ENCODE measurements around the gene TSSK6.
A peak's percentile ranks its signal among the peaks of the same experiment; 100 is the strongest.

Gene TSSK6

GRCh38 chr19:19487950-19488874 is 27.1 kb downstream of the TSSK6 start:
- Histone ChIP-seq H3K9me3 (ENCODE audit: control insufficient read depth in 5 of 5, low read length in 5 of 5) (no peaks in the 10 kb centered on the region), H3K36me3 (ENCODE audit: control insufficient read depth in 5 of 5, insufficient read depth in 5 of 5, low read length in 5 of 5) (peaks cover 0 to 38% (median 18%) of the 10 kb centered on the region in 5 donors), H3K9ac (ENCODE audit: low read length in 5 of 5) (peak overlapping the region in 3 of 5 donors; percentile 38 to 71 (median 51)), H3K27me3 (ENCODE audit: control insufficient read depth in 5 of 5, insufficient read depth in 4 of 5, low read length in 5 of 5) (no peaks in the 10 kb centered on the region), H3K27ac (ENCODE audit: low read depth, low read length) (peak overlapping the region; percentile 94), H3K4me1 (ENCODE audit: control insufficient read depth in 5 of 5, insufficient read depth in 5 of 5, low read length in 5 of 5) (peaks cover 17 to 46% (median 39%) of the 10 kb centered on the region in 5 donors), H3K4me3 (ENCODE audit: low read depth in 1 of 5, low read length in 5 of 5) (peak overlapping the region in 2 of 5 donors; percentile 53 to 55)

DNA sequence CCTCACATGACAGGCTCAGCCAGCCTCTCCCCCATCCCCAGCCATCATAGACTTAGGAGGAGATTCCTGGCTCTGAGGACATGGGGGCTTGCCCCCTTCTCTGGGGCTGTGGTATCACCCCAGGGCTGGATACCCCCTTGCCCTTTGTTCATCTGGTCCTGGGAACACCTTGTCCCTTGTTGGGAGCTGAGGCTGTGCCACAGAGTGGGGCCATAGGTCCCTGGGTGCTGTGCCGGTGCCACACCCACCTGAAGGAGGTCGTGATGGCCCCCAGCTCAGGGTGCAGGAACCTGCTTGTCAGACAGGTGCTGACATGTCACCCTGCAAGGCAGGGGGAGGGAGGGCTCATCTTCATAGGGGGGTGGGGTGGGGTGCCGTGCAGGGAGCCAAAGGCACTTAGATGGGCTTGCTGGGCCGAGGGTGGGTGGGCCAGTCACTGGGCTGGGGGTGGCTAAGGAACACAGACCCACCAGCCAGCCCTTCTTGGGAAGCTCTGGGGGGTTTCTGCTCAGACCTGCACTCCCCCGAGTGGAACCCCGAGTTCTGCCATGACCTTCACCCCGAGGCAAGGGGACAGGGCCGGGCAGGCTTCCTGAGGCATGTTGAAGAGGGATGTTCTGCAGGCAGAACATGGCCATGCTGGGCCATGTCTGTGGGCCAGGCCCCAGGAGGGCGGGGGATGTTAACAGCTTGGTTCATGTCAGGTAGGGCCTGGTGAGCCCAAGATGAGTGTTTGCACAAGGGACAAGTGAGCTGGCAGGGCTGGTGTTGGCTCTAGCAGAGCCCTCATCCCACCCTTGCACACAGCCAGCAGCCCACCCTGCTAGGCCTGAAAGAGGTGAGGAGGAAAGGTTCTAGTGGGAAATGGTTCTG is 28.0 kb downstream of the TSSK6 start:
- Histone ChIP-seq H3K36me3 (ENCODE audit: control insufficient read depth in 5 of 5, insufficient read depth in 5 of 5, low read length in 5 of 5) (peaks cover 0 to 38% (median 17%) of the 10 kb centered on the region in 5 donors), H3K27me3 (ENCODE audit: control insufficient read depth in 5 of 5, insufficient read depth in 4 of 5, low read length in 5 of 5) (no peaks in the 10 kb centered on the region), H3K27ac (ENCODE audit: low read depth, low read length) (peak overlapping the region; percentile 94), H3K4me1 (ENCODE audit: control insufficient read depth in 5 of 5, insufficient read depth in 5 of 5, low read length in 5 of 5) (peaks cover 17 to 46% (median 39%) of the 10 kb centered on the region in 5 donors), H3K4me3 (ENCODE audit: low read depth in 1 of 5, low read length in 5 of 5) (no peak overlapping the region), H3K9ac (ENCODE audit: low read length in 5 of 5) (peak overlapping the region in 2 of 5 donors; percentile 20 to 71), H3K9me3 (ENCODE audit: control insufficient read depth in 5 of 5, low read length in 5 of 5) (no peaks in the 10 kb centered on the region)

GRCh38 chr19:19486343-19487076 is 28.8 kb downstream of the TSSK6 start:
- Histone ChIP-seq H3K9me3 (ENCODE audit: control insufficient read depth in 5 of 5, low read length in 5 of 5) (no peaks in the 10 kb centered on the region), H3K27ac (ENCODE audit: low read depth, low read length) (no peak overlapping the region), H3K36me3 (ENCODE audit: control insufficient read depth in 5 of 5, insufficient read depth in 5 of 5, low read length in 5 of 5) (peaks cover 0 to 31% (median 13%) of the 10 kb centered on the region in 5 donors), H3K4me3 (ENCODE audit: low read depth in 1 of 5, low read length in 5 of 5) (no peak overlapping the region), H3K4me1 (ENCODE audit: control insufficient read depth in 5 of 5, insufficient read depth in 5 of 5, low read length in 5 of 5) (peaks cover 17 to 46% (median 39%) of the 10 kb centered on the region in 5 donors), H3K27me3 (ENCODE audit: control insufficient read depth in 5 of 5, insufficient read depth in 4 of 5, low read length in 5 of 5) (no peaks in the 10 kb centered on the region), H3K9ac (ENCODE audit: low read length in 5 of 5) (peak overlapping the region in 1 of 5 donors; percentile 20)

DNA sequence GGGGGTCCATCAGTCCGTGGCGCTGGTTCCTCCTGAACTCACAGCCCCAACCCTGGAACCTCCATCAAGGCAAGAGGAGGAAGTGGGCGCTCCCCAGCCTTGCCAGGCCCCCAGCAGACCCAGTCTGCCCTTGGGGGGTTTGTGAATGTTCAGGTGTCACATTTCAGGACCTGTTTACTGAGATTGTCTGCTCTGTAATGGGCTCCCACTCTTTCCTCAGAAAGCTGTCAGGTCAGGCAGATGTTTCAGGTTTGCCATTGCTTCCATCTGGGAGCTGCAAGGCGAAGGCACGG is 29.4 kb downstream of the TSSK6 start:
- peaks cover 17 to 46% (median 39%) of the 10 kb centered on the region in 5 donors for H3K4me1 ChIP-seq (ENCODE audit: control insufficient read depth in 5 of 5, insufficient read depth in 5 of 5, low read length in 5 of 5)
- no peak overlapping the region for H3K4me3 ChIP-seq (ENCODE audit: low read depth in 1 of 5, low read length in 5 of 5)
- H3K9ac ChIP-seq (ENCODE audit: low read length in 5 of 5) = no peak overlapping the region
- no peaks in the 10 kb centered on the region for H3K27me3 ChIP-seq (ENCODE audit: control insufficient read depth in 5 of 5, insufficient read depth in 4 of 5, low read length in 5 of 5)
- peaks cover 0 to 30% (median 9%) of the 10 kb centered on the region in 5 donors for H3K36me3 ChIP-seq (ENCODE audit: control insufficient read depth in 5 of 5, insufficient read depth in 5 of 5, low read length in 5 of 5)
- H3K27ac ChIP-seq (ENCODE audit: low read depth, low read length) = no peak overlapping the region
- no peaks in the 10 kb centered on the region for H3K9me3 ChIP-seq (ENCODE audit: control insufficient read depth in 5 of 5, low read length in 5 of 5)

- Histone ChIP-seq H3K27ac (ENCODE audit: low read depth, low read length) (no peak overlapping the region), H3K36me3 (ENCODE audit: control insufficient read depth in 5 of 5, insufficient read depth in 5 of 5, low read length in 5 of 5) (peaks cover 0 to 34% (median 13%) of the 10 kb centered on the region in 5 donors), H3K27me3 (ENCODE audit: control insufficient read depth in 5 of 5, insufficient read depth in 4 of 5, low read length in 5 of 5) (no peaks in the 10 kb centered on the region), H3K4me3 (ENCODE audit: low read depth in 1 of 5, low read length in 5 of 5) (no peak overlapping the region), H3K9ac (ENCODE audit: low read length in 5 of 5) (no peak overlapping the region), H3K4me1 (ENCODE audit: control insufficient read depth in 5 of 5, insufficient read depth in 5 of 5, low read length in 5 of 5) (peaks cover 15 to 43% (median 35%) of the 10 kb centered on the region in 5 donors), H3K9me3 (ENCODE audit: control insufficient read depth in 5 of 5, low read length in 5 of 5) (no peaks in the 10 kb centered on the region)
Measured at GRCh38 chr19:19485161-19485997, 30.0 kb downstream of the TSSK6 start.

DNA sequence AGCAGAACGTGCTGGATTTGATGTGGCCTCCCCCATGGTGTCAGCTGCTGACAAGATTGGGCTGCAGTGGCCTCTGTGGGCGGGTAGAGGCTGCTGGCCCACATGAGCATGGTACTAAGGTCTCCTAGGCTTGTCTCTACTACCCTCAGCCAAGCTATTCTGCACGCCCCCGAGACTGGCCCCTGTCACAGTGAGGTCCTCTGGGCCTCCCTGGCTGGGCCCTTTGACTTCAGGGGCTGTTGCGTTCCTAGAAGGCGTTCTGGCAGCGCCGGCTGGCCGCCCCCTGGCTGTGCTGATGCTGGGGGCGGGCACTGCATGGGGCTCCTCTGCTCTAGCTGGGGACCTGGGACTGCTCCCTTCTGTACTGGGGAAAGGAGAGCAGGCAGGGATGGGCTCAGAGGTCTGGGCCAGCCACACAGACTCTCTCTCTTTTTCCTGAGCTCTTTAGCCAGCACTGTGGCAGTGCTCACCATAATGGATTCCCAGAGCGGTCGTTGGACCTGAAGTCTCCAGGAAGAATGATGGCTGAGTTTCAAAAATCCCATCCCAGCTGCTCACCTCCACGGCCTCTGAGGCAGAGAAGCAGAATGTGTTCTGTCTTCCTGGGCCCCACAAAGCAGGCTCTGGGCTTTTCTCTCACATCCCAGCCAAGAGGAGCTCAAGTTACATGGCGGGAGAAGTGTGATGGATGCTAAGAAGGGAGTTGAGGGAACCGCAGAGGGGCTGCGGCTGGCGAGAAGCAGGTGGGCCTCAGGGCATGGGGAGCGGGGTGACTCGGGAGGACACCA is 32.3 kb downstream of the TSSK6 start:
- no peak overlapping the region for H3K4me3 ChIP-seq (ENCODE audit: low read depth in 1 of 5, low read length in 5 of 5)
- H3K9ac ChIP-seq (ENCODE audit: low read length in 5 of 5) = no peak overlapping the region
- no peaks in the 10 kb centered on the region for H3K27me3 ChIP-seq (ENCODE audit: control insufficient read depth in 5 of 5, insufficient read depth in 4 of 5, low read length in 5 of 5)
- peaks cover 0 to 37% (median 13%) of the 10 kb centered on the region in 5 donors for H3K36me3 ChIP-seq (ENCODE audit: control insufficient read depth in 5 of 5, insufficient read depth in 5 of 5, low read length in 5 of 5)
- no peaks in the 10 kb centered on the region for H3K9me3 ChIP-seq (ENCODE audit: control insufficient read depth in 5 of 5, low read length in 5 of 5)
- H3K4me1 ChIP-seq (ENCODE audit: control insufficient read depth in 5 of 5, insufficient read depth in 5 of 5, low read length in 5 of 5) = peaks cover 2 to 19% (median 12%) of the 10 kb centered on the region in 5 donors
- no peak overlapping the region for H3K27ac ChIP-seq (ENCODE audit: low read depth, low read length)

DNA sequence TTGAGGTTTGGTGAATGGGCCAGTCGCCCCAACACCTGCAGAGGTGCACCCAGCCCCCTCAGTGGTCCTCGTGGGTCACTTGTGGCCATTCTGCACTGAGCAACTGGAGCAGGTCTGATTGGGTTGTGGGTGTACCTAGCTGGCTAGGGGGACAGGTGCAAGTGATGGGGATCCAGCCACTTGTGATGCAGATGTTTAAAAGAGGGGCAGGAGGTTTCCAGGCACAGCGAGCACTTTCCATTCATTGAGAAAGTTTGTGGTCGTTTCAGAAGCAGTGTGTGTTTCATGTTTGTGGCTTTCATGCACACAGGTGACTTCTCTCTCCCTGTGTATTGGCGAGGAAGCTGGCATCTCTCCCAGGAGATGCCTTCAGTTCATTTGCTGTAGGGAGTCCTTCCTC is 34.7 kb downstream of the TSSK6 start:
- no peaks in the 10 kb centered on the region for H3K27me3 ChIP-seq (ENCODE audit: control insufficient read depth in 5 of 5, insufficient read depth in 4 of 5, low read length in 5 of 5)
- no peak overlapping the region for H3K4me3 ChIP-seq (ENCODE audit: low read depth in 1 of 5, low read length in 5 of 5)
- H3K9ac ChIP-seq (ENCODE audit: low read length in 5 of 5) = no peak overlapping the region
- H3K4me1 ChIP-seq (ENCODE audit: control insufficient read depth in 5 of 5, insufficient read depth in 5 of 5, low read length in 5 of 5) = peaks cover 2 to 20% (median 13%) of the 10 kb centered on the region in 5 donors
- H3K9me3 ChIP-seq (ENCODE audit: control insufficient read depth in 5 of 5, low read length in 5 of 5) = no peaks in the 10 kb centered on the region
- H3K36me3 ChIP-seq (ENCODE audit: control insufficient read depth in 5 of 5, insufficient read depth in 5 of 5, low read length in 5 of 5) = peaks cover 0 to 24% (median 12%) of the 10 kb centered on the region in 5 donors
- H3K27ac ChIP-seq (ENCODE audit: low read depth, low read length) = no peak overlapping the region

DNA sequence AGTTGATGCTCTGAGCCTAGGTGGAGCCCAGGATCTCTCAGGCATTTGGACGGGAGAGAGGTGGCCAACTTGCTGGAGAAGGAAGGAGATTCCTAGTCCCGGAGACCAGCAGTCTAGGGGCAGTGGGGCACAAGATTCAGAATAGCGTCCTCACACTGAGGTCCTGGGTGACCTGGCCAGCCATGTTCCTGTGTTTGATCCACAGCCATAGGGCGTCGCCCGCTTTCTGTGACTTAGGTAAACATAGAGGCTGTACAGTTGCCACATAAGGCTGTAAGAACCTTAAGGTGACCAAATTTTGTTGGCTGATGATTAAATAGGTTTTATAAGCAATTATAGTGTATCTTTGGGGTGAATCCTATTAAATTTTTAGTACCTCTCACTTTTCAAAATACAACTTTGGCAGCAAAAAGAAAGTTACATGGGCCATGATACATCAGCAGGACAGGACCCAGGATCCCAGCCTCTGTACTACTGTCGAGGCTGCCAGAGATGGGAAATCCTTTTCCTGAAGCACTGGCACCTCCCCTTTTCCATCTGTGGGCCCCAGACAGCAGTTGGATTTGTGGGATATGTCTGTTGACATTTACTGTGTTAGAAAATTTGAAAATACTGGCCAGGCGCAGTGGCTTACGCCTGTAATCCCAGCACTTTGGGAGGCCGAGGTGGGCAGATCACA is 37.5 kb downstream of the TSSK6 start:
- Histone ChIP-seq H3K36me3 (ENCODE audit: control insufficient read depth in 5 of 5, insufficient read depth in 5 of 5, low read length in 5 of 5) (peaks cover 0 to 37% (median 18%) of the 10 kb centered on the region in 5 donors), H3K9me3 (ENCODE audit: control insufficient read depth in 5 of 5, low read length in 5 of 5) (no peaks in the 10 kb centered on the region), H3K27me3 (ENCODE audit: control insufficient read depth in 5 of 5, insufficient read depth in 4 of 5, low read length in 5 of 5) (no peaks in the 10 kb centered on the region), H3K4me1 (ENCODE audit: control insufficient read depth in 5 of 5, insufficient read depth in 5 of 5, low read length in 5 of 5) (peaks cover 0 to 22% (median 10%) of the 10 kb centered on the region in 5 donors), H3K27ac (ENCODE audit: low read depth, low read length) (no peak overlapping the region), H3K9ac (ENCODE audit: low read length in 5 of 5) (no peak overlapping the region), H3K4me3 (ENCODE audit: low read depth in 1 of 5, low read length in 5 of 5) (no peak overlapping the region)
